K562 (cell line): ENCODE measurements around the gene IPO8. TPM values are rescaled to one million over a fixed set of nuclear protein-coding genes. Genes with fewer than 3 reads are reported as not detected.

Source experiments
- ATAC-seq: fragments of 200-7000 bp; cut with Tn5 transposase; 3 replicates; pipeline ENCODE4 v1.9.1; 2020; ENCODE audit warnings: moderate library complexity
- BruUV-seq: library from RNA; stranded (reverse); fragments of 400-500 nt; replicated peaks from 2 replicates; lab custom pipeline; 2021; lab: Mats Ljungman, UMichigan
- CTCF ChIA-PET: fragments of 300-600 bp; formaldehyde crosslinking; extraction: SDS; loops from one replicate; lab custom pipeline; 2021; ENCODE audit warnings: low intra/inter-chr PET ratio; lab: Yijun Ruan, JAX
- POLR2A ChIA-PET: fragments of 300-600, 350-650 bp; sonication (Branson Sonifier 250); formaldehyde crosslinking; extraction: SDS; loops from one replicate; lab custom pipeline; 2021; ENCODE audit warnings: antibody characterized with exemption, inconsistent platforms; lab: Yijun Ruan, JAX
- DNase-seq, 4 experiments: peaks; one replicate each; pipeline versions ENCODE4 v3.0.0 to v3.0.0-alpha.2; 2011 to 2018; ENCODE audit warnings: low spot score in 3 of 4, mixed read lengths in 3 of 4; ENCODE audit errors: extremely low read depth in 1 of 4
- FAIRE-seq: peaks from 2 replicates; lab custom pipeline; 2011; peaks lifted over from hg19 to GRCh38; lab: Jason Lieb, UNC
- H2AFZ ChIP-seq: 2 replicates; pipeline ENCODE4 v1.6.0; 2011; ENCODE audit warnings: low read depth, low read length, control low read depth, inconsistent platforms
- H3K27ac ChIP-seq: fragments of 200-600 bp; 3 replicates; pipeline ENCODE4 v1.8.0; 2011; ENCODE audit warnings: low read depth, mild to moderate bottlenecking, control low read depth, inconsistent platforms, low read length, moderate library complexity, mixed read lengths; ENCODE audit errors: extremely low read depth
- H3K27me3 ChIP-seq, 2 experiments: fragments of 300-600 bp in 1 of 2; 2 replicates in 1 of 2; 3 replicates in 1 of 2; pipeline versions ENCODE4 v1.6.0 to v1.8.0; 2011; ENCODE audit warnings: inconsistent platforms in 2 of 2, low read length in 2 of 2, mild to moderate bottlenecking in 1 of 2, mixed read lengths in 1 of 2, moderate library complexity in 1 of 2; ENCODE audit not compliant: control insufficient read depth in 2 of 2, insufficient read depth in 2 of 2
- H3K36me3 ChIP-seq: fragments of 300-600 bp; 3 replicates; pipeline ENCODE4 v1.8.0; 2011; ENCODE audit warnings: mild to moderate bottlenecking, low read length, inconsistent platforms; ENCODE audit not compliant: control insufficient read depth, insufficient read depth
- H3K4me1 ChIP-seq, 2 experiments: fragments of 200-600 bp in 1 of 2; replicated peaks in 1 of 2; 2 replicates in 1 of 2; 3 replicates in 1 of 2; pipeline versions ENCODE4 v1.5.1 to v1.8.0; 2011; ENCODE audit warnings: inconsistent platforms in 2 of 2, low read length in 2 of 2, mild to moderate bottlenecking in 1 of 2, mixed read lengths in 1 of 2, moderate library complexity in 1 of 2; ENCODE audit not compliant: control insufficient read depth in 2 of 2, insufficient read depth in 2 of 2
- H3K4me2 ChIP-seq: 2 replicates; pipeline ENCODE4 v1.6.1; 2011; ENCODE audit warnings: low read length, control low read depth, inconsistent platforms, mixed read lengths; ENCODE audit not compliant: insufficient read depth
- H3K4me3 ChIP-seq: fragments of 200-600 bp; sonication (generic), shearing (Covaris generic); 2 replicates; pipeline ENCODE4 v1.5.1; 2016; ENCODE audit warnings: control low read depth, inconsistent platforms
- H3K79me2 ChIP-seq: fragments of 200-600 bp; 3 replicates; pipeline ENCODE4 v1.8.0; 2011; ENCODE audit warnings: low read length, inconsistent platforms; ENCODE audit not compliant: control insufficient read depth, insufficient read depth
- H3K9ac ChIP-seq, 2 experiments: 2 replicates each; pipeline versions ENCODE4 v1.6.0 to v1.6.1; 2011; ENCODE audit warnings: low read depth in 2 of 2, low read length in 2 of 2, control low read depth in 1 of 2, inconsistent platforms in 1 of 2, mild to moderate bottlenecking in 1 of 2, mixed read lengths in 1 of 2; ENCODE audit not compliant: insufficient read depth in 1 of 2
- H3K9me1 ChIP-seq: one replicate; pipeline ENCODE4 v1.6.0; 2011; ENCODE audit warnings: inconsistent platforms, mild to moderate bottlenecking, low read length, moderate library complexity; ENCODE audit not compliant: control insufficient read depth, insufficient read depth
- H3K9me3 ChIP-seq: replicated peaks from 2 replicates; pipeline ENCODE4 v1.5.1; 2011; ENCODE audit warnings: low read depth, low read length, inconsistent platforms; ENCODE audit not compliant: control insufficient read depth, insufficient read depth
- H4K20me1 ChIP-seq: replicated peaks from 2 replicates; pipeline ENCODE4 v1.6.1; 2011; ENCODE audit warnings: low read length, inconsistent platforms, mixed read lengths; ENCODE audit not compliant: control insufficient read depth, insufficient read depth
- MBD2 ChIP-seq: sonication (generic); IDR thresholded peaks from 2 replicates; pipeline ENCODE4 v1.6.1; 2016; ENCODE audit warnings: low read depth, borderline replicate concordance
- POLR2AphosphoS5 ChIP-seq: IDR thresholded peaks from 2 replicates; pipeline ENCODE4 v1.6.1; 2011; ENCODE audit warnings: mild to moderate bottlenecking, low read depth, low read length, moderate library complexity; ENCODE audit not compliant: control insufficient read depth, insufficient read depth
- WGBS: fragments of 100-300 bp; shearing (Covaris generic); methylation state at CpG from one replicate; pipeline ENCODE4 v1.1.6; 2016; ENCODE audit warnings: low coverage, mixed read lengths; ENCODE audit not compliant: insufficient coverage; ENCODE audit errors: missing lambda C conversion rate; 5-methylcytosine and 5-hydroxymethylcytosine counted together
- in situ Hi-C: fragments of 300-500 bp; cut with MboI; formaldehyde crosslinking; loops from 4 replicates; pipeline ENCODE4 v1.15.0; 2018; ENCODE audit warnings: inconsistent platforms, mixed read lengths
- intact Hi-C: fragments of 100-400 bp; cut with micrococcal nuclease; formaldehyde crosslinking; loops from 2 replicates; pipeline ENCODE4 v1.14.2; 2022
- polyA plus RNA-seq, 8 experiments: library from polyadenylated mRNA; depleted of rRNA in 4 of 8; stranded (reverse) in 5 of 8; unstranded in 3 of 8; fragments of >200 nt; fragmentation: Nextera tagmentation in 2 of 8; fragmentation: Illumina TruSeq in 1 of 8; extraction: Ambion mirVana in 2 of 8; extraction: Trizol in 1 of 8; gene quantifications; 2 replicates each; pipeline versions ENCODE4 v1.2.1 to v1.2.3, GENCODE V29; 2011 to 2014; ENCODE audit warnings: inconsistent platforms in 1 of 8, missing spikeins in 1 of 8
- total RNA-seq, 7 experiments: library from RNA; depleted of rRNA in 6 of 7; stranded (reverse); fragments of >200 nt in 6 of 7; fragmentation: Illumina TruSeq in 2 of 7; extraction: Trizol in 2 of 7; gene quantifications; 2 replicates each; pipeline versions ENCODE4 v1.2.1 to v1.2.3, GENCODE V29; 2011 to 2021; ENCODE audit warnings: low replicate concordance in 1 of 7

IPO8 gene
- total and polyA plus RNA-seq, 9 of the 15 experiments (the other 6 are each of a cell fraction or from before 2014, with no cell fraction given), result 6.5 to 39.6 (median 24.7) TPM

DNA sequence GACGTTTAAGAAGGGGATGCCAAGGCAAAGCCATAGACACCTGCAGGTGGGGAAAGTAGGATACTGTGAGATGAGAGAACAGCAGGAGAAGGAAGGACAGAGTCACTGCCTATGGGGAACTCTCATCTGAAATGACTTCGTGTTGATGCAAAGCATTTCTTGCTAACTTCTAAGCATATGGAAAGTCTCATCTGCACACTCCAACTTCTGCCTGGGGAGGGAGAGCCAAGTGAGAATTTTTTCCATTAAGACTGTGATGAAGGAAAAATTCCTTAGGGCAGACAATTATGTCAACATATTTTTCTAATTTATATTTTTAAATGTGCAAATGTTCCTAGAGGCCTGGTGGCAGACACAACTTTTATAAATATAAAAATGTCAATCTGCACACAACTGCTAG lies 115.3 kb downstream of the IPO8 start:
- H3K27ac ChIP-seq, result no peak overlapping the region
- 0% methylated on average over 1 of the region's 2 CpGs for WGBS
- no peak overlapping the region for H3K4me3 ChIP-seq
- ATAC-seq (no peak), DNase-seq (no peak), FAIRE-seq (no peak)
- no peaks in the 10 kb centered on the region for H3K79me2 ChIP-seq
- no peaks in the 10 kb centered on the region for H3K9me3 ChIP-seq
- TF ChIP-seq MBD2 (no peak), POLR2AphosphoS5 (no peak)
- no peaks in the 10 kb centered on the region for H3K4me1 ChIP-seq
- no peaks in the 10 kb centered on the region for H3K36me3 ChIP-seq
- H2AFZ ChIP-seq, result no peak overlapping the region
- no peaks in the 10 kb centered on the region for H3K9me1 ChIP-seq
- POLR2A ChIA-PET, result no interaction called here
- H3K4me2 ChIP-seq, result no peak overlapping the region
- CTCF ChIA-PET, result no interaction called here
- intact Hi-C loops, result no loop called here
- no peaks in the 10 kb centered on the region for H3K27me3 ChIP-seq
- no peak overlapping the region for H3K9ac ChIP-seq
- in situ Hi-C loops, result no loop called here
- H4K20me1 ChIP-seq, result no peaks in the 10 kb centered on the region
- BruUV-seq, result no TSS peak

Other genes with a start within 250 kb of the IPO8 start
- gene CAPRIN2, start 59.1 kb upstream of the IPO8 start, total RNA-seq (2014; rRNA removed), result 5.3 and 6.7 TPM in 2 replicates
- 8.9 and 10.0 TPM in 2 replicates for gene CAPRIN2, start 59.1 kb upstream of the IPO8 start, total RNA-seq (2014; rRNA removed; fragmentation: Illumina TruSeq; extraction: Trizol)
- 8.2 and 9.4 TPM in 2 replicates for gene CAPRIN2, start 59.1 kb upstream of the IPO8 start, total RNA-seq (2015; rRNA removed; fragmentation: Illumina TruSeq; extraction: Trizol)
- 7.4 and 8.3 TPM in 2 replicates for gene CAPRIN2, start 59.1 kb upstream of the IPO8 start, total RNA-seq (2021)
- gene CAPRIN2, start 59.1 kb upstream of the IPO8 start, polyA plus RNA-seq (2011; rRNA removed), result 12.3 and 14.5 TPM in 2 replicates
- 11.1 and 12.3 TPM in 2 replicates for gene CAPRIN2, start 59.1 kb upstream of the IPO8 start, polyA plus RNA-seq (2014; fragmentation: Illumina TruSeq; extraction: Trizol)
- gene CAPRIN2, start 59.1 kb upstream of the IPO8 start, polyA plus RNA-seq (2014; fragmentation: Nextera tagmentation; extraction: Ambion mirVana), result 1 to 10 TPM; 2.3 to 3.4 TPM
- gene CAPRIN2, start 59.1 kb upstream of the IPO8 start, polyA plus RNA-seq (2014; rRNA removed), result 8.8 and 9.4 TPM in 2 replicates
- not detected in 2 replicates for gene TSPAN11, start 230.9 kb upstream of the IPO8 start, total RNA-seq (2014; rRNA removed)
- gene TSPAN11, start 230.9 kb upstream of the IPO8 start, total RNA-seq (2014; rRNA removed; fragmentation: Illumina TruSeq; extraction: Trizol), result not detected in 2 replicates
- gene TSPAN11, start 230.9 kb upstream of the IPO8 start, total RNA-seq (2015; rRNA removed; fragmentation: Illumina TruSeq; extraction: Trizol), result not detected in 2 replicates
- gene TSPAN11, start 230.9 kb upstream of the IPO8 start, total RNA-seq (2021), result not detected in 2 replicates
- gene TSPAN11, start 230.9 kb upstream of the IPO8 start, polyA plus RNA-seq (2011; rRNA removed), result not detected in 2 replicates
- gene TSPAN11, start 230.9 kb upstream of the IPO8 start, polyA plus RNA-seq (2014; fragmentation: Illumina TruSeq; extraction: Trizol), result not detected in 2 replicates
- gene TSPAN11, start 230.9 kb upstream of the IPO8 start, polyA plus RNA-seq (2014; fragmentation: Nextera tagmentation; extraction: Ambion mirVana), result not detected
- not detected in 2 replicates for gene TSPAN11, start 230.9 kb upstream of the IPO8 start, polyA plus RNA-seq (2014; rRNA removed)